Keratinocyte (primary cell): Measurements from ENCODE around the gene CPNE7.

Source experiments
- CTCF ChIP-seq, 3 experiments: IDR thresholded peaks in 1 of 3; conservative IDR thresholded peaks in 1 of 3; optimal IDR thresholded peaks in 1 of 3; 2 replicates in 2 of 3; 3 replicates in 1 of 3; pipeline versions ENCODE3 to v1.5.1; 2011; ENCODE audit warnings: low read length in 3 of 3, mild to moderate bottlenecking in 3 of 3, moderate library complexity in 2 of 3, control low read depth in 1 of 3, inconsistent platforms in 1 of 3; ENCODE audit not compliant: insufficient read depth in 2 of 3; ENCODE audit errors: extremely low read depth in 1 of 3
- EZH2 ChIP-seq: IDR thresholded peaks from one replicate; pipeline ENCODE4 v1.6.1; 2012; ENCODE audit warnings: inconsistent platforms, mild to moderate bottlenecking, low read length, moderate library complexity

GRCh38 chr16:89562939-89563338 is 12.6 kb upstream of the CPNE7 start:
- TF ChIP-seq CTCF (optimal IDR thresholded peaks at IDR 0.05 in 1 of 3, IDR thresholded peaks at IDR 0.05 in 1 of 3, conservative IDR thresholded peaks at IDR 0.05 in 1 of 3; ENCODE audit: extremely low read depth in 1 of 3, insufficient read depth in 2 of 3, low read length in 3 of 3) (no peak), EZH2 (no peak)
